TTC549 (cell line): ENCODE results near the gene FBXW5.

ENCODE experiments used
- FAIRE-seq: peaks from 2 replicates; lab custom pipeline; 2012; peaks lifted over from hg19 to GRCh38; lab: Jason Lieb, UNC

The FBXW5 gene

GRCh38 chr9:136960938-136961275 is 16.4 kb upstream of the FBXW5 start:
- FAIRE-seq, result no peak

GRCh38 chr9:136960212-136960937 is 15.8 kb upstream of the FBXW5 start:
- no peak for FAIRE-seq

GRCh38 chr9:136958898-136959850 is 14.6 kb upstream of the FBXW5 start:
- no peak for FAIRE-seq

GRCh38 chr9:136958473-136958872 is 13.9 kb upstream of the FBXW5 start:
- FAIRE-seq, result no peak

- no peak for FAIRE-seq
Observed at GRCh38 chr9:136957901-136958300, 13.4 kb upstream of the FBXW5 start.

- no peak for FAIRE-seq
Observed at GRCh38 chr9:136957461-136957860, 12.9 kb upstream of the FBXW5 start.

- no peak for FAIRE-seq
Observed at GRCh38 chr9:136956604-136957003, 12.1 kb upstream of the FBXW5 start.

- no peak for FAIRE-seq
Observed at GRCh38 chr9:136955943-136956335, 11.4 kb upstream of the FBXW5 start.

GRCh38 chr9:136955202-136955942 is 10.8 kb upstream of the FBXW5 start:
- FAIRE-seq, result no peak

- no peak for FAIRE-seq
Observed at GRCh38 chr9:136954270-136955083, 9.9 kb upstream of the FBXW5 start.

GRCh38 chr9:136953771-136954269 is 9.3 kb upstream of the FBXW5 start:
- FAIRE-seq, result no peak

- no peak for FAIRE-seq
Observed at GRCh38 chr9:136952876-136953770, 8.6 kb upstream of the FBXW5 start.

- FAIRE-seq, result no peak
Observed at GRCh38 chr9:136952321-136952850, 7.8 kb upstream of the FBXW5 start.

- no peak for FAIRE-seq
Observed at GRCh38 chr9:136951541-136952320, 7.2 kb upstream of the FBXW5 start, which contains the start of gene LCN12. LCN12 (plus strand) TSS chr9:136952273; CDS start chr9:136952328, 55 bp downstream.

- FAIRE-seq, result no peak
Observed at GRCh38 chr9:136950656-136951276, 6.2 kb upstream of the FBXW5 start.

GRCh38 chr9:136949817-136950655 is 5.5 kb upstream of the FBXW5 start:
- no peak for FAIRE-seq

- no peak for FAIRE-seq
Observed at GRCh38 chr9:136949239-136949816, 4.8 kb upstream of the FBXW5 start.
